GM12878 (cell line): Measurements from ENCODE around the gene FAM227B. TPM values are rescaled to one million over a fixed set of nuclear protein-coding genes. Genes with fewer than 3 reads are reported as not detected.

ENCODE experiments used
- ATAC-seq: fragments of 200-7000 bp; cut with Tn5 transposase; 3 replicates; pipeline ENCODE4 v1.9.1; 2020; ENCODE audit warnings: mild to moderate bottlenecking, moderate library complexity
- BruUV-seq: library from RNA; stranded (reverse); fragments of 400-500 nt; replicated peaks from 2 replicates; lab custom pipeline; 2021; lab: Mats Ljungman, UMichigan
- CTCF ChIA-PET: fragments of 300-600 bp; sonication (Branson Sonifier 250); formaldehyde crosslinking; extraction: SDS; loops from one replicate; lab custom pipeline; 2021; ENCODE audit warnings: inconsistent platforms; lab: Yijun Ruan, JAX
- POLR2A ChIA-PET: fragments of 350-600 bp; formaldehyde crosslinking; extraction: SDS; loops from one replicate; lab custom pipeline; 2021; ENCODE audit warnings: inconsistent platforms; lab: Charles Lee
- RAD21 ChIA-PET: fragments of 300-600 bp; sonication (Branson Sonifier 250); formaldehyde crosslinking; loops from one replicate; lab custom pipeline; 2023; ENCODE audit warnings: antibody characterized with exemption; ENCODE audit not compliant: unreplicated experiment; lab: Charles Lee
- SMC1A ChIA-PET: fragments of 300-600 bp; sonication (Branson Sonifier 250); formaldehyde crosslinking; loops from one replicate; lab custom pipeline; 2023; ENCODE audit not compliant: unreplicated experiment, uncharacterized antibody; lab: Charles Lee
- DNase-seq: peaks from one replicate; pipeline ENCODE4 v3.0.0-alpha.2; 2011; ENCODE audit warnings: low read depth, low spot score
- FAIRE-seq: peaks from 3 replicates; lab custom pipeline; 2011; peaks lifted over from hg19 to GRCh38; lab: Jason Lieb, UNC
- H2AFZ ChIP-seq: 2 replicates; pipeline ENCODE4 v1.6.0; 2011; ENCODE audit warnings: low read depth, low read length, control low read depth; ENCODE audit not compliant: control insufficient read depth
- H3K27ac ChIP-seq: 2 replicates; pipeline ENCODE4 v1.5.1; 2011; ENCODE audit warnings: control low read depth; ENCODE audit not compliant: control insufficient read depth, insufficient read depth
- H3K27me3 ChIP-seq, 2 experiments: replicated peaks in 1 of 2; 2 replicates each; pipeline versions ENCODE4 v1.6.0 to v1.6.1; 2011; ENCODE audit warnings: low read length in 1 of 2; ENCODE audit not compliant: control insufficient read depth in 2 of 2, insufficient read depth in 2 of 2
- H3K36me3 ChIP-seq, 2 experiments: 2 replicates each; pipeline ENCODE4 v1.5.1; 2011; ENCODE audit warnings: low read length in 1 of 2; ENCODE audit not compliant: control insufficient read depth in 2 of 2, insufficient read depth in 2 of 2
- H3K4me1 ChIP-seq: 2 replicates; pipeline ENCODE4 v1.6.1; 2011; ENCODE audit warnings: mild to moderate bottlenecking, low read length, moderate library complexity, mixed read lengths; ENCODE audit not compliant: control insufficient read depth, insufficient read depth
- H3K4me2 ChIP-seq: 2 replicates; pipeline ENCODE4 v1.6.0; 2011; ENCODE audit warnings: control low read depth; ENCODE audit not compliant: control insufficient read depth, insufficient read depth
- H3K4me3 ChIP-seq: fragments of 200-600 bp; sonication (generic); 2 replicates; pipeline ENCODE4 v1.5.1; 2016
- H3K79me2 ChIP-seq: 2 replicates; pipeline ENCODE4 v1.6.0; 2011; ENCODE audit warnings: low read length; ENCODE audit not compliant: control insufficient read depth, insufficient read depth
- H3K9ac ChIP-seq: 2 replicates; pipeline ENCODE4 v1.8.0; 2011; ENCODE audit warnings: low read length, control low read depth, mixed read lengths; ENCODE audit not compliant: control insufficient read depth, insufficient read depth
- H3K9me3 ChIP-seq: replicated peaks from 3 replicates; pipeline ENCODE4 v1.5.1; 2011; ENCODE audit warnings: mild to moderate bottlenecking, low read length; ENCODE audit not compliant: control insufficient read depth, insufficient read depth
- H4K20me1 ChIP-seq: 2 replicates; pipeline ENCODE4 v1.6.0; 2011; ENCODE audit not compliant: control insufficient read depth, insufficient read depth
- BCL11A ChIP-seq: IDR thresholded peaks from 2 replicates; pipeline ENCODE4 v1.6.1; 2011; ENCODE audit warnings: low read depth, low read length
- DPF2 ChIP-seq: fragments of 450-650 bp; IDR thresholded peaks from 2 replicates; pipeline ENCODE4 v1.6.1; 2017; ENCODE audit warnings: mild to moderate bottlenecking
- FOXK2 ChIP-seq: fragments of 450-650 bp; IDR thresholded peaks from 2 replicates; pipeline ENCODE4 v1.6.1; 2017; ENCODE audit warnings: mild to moderate bottlenecking, moderate library complexity
- MYB ChIP-seq: fragments of 150-350 bp; IDR thresholded peaks from 2 replicates; pipeline ENCODE4 v1.6.1; 2014; ENCODE audit warnings: mild to moderate bottlenecking, low read depth, low read length, borderline replicate concordance
- MYC ChIP-seq: IDR thresholded peaks from 2 replicates; pipeline ENCODE4 v1.6.1; 2011; ENCODE audit warnings: mild to moderate bottlenecking, low read length, moderate library complexity, inconsistent platforms; ENCODE audit not compliant: insufficient read depth, insufficient replicate concordance, insufficient read length, severe bottlenecking
- SIX5 ChIP-seq: IDR thresholded peaks from 2 replicates; pipeline ENCODE4 v1.6.1; 2011; ENCODE audit warnings: mild to moderate bottlenecking, low read depth, low read length, moderate library complexity; ENCODE audit not compliant: severe bottlenecking
- SMARCA5 ChIP-seq: fragments of 450-650 bp; IDR thresholded peaks from 2 replicates; pipeline ENCODE4 v1.6.1; 2017; ENCODE audit warnings: mild to moderate bottlenecking
- SPI1 ChIP-seq: IDR thresholded peaks from 2 replicates; pipeline ENCODE4 v1.6.1; 2011; ENCODE audit warnings: low read depth, mild to moderate bottlenecking, low read length, moderate library complexity, borderline replicate concordance; ENCODE audit not compliant: insufficient read depth
- TARDBP ChIP-seq: IDR thresholded peaks from 2 replicates; pipeline ENCODE4 v1.6.1; 2016; ENCODE audit warnings: borderline replicate concordance
- TCF3 ChIP-seq: IDR thresholded peaks from 2 replicates; pipeline ENCODE4 v1.6.1; 2012; ENCODE audit warnings: low read depth, mild to moderate bottlenecking, low read length, borderline replicate concordance; ENCODE audit not compliant: insufficient read depth
- ZNF24 ChIP-seq: fragments of 450-650 bp; IDR thresholded peaks from 2 replicates; pipeline ENCODE4 v1.6.1; 2017; ENCODE audit warnings: antibody characterized with exemption, mild to moderate bottlenecking
- WGBS: methylation state at CpG from one replicate; pipeline ENCODE4 v1.1.6; 2016; ENCODE audit warnings: low lambda C conversion rate; ENCODE audit not compliant: insufficient replicate concordance, insufficient coverage; ENCODE audit errors: missing lambda C conversion rate; 5-methylcytosine and 5-hydroxymethylcytosine counted together
- in situ Hi-C: fragments of 300-500 bp; cut with MboI; formaldehyde crosslinking; loops from 9 replicates; pipeline ENCODE4 v1.14.3; 2018; ENCODE audit warnings: mixed read lengths
- intact Hi-C: fragments of 100-400 bp; cut with micrococcal nuclease; formaldehyde crosslinking; loops from one replicate; pipeline ENCODE4 v1.14.2; 2022; ENCODE audit not compliant: unreplicated experiment
- polyA plus RNA-seq, 11 experiments: library from polyadenylated mRNA; depleted of rRNA in 4 of 11; unstranded in 6 of 11; stranded (reverse) in 5 of 11; fragments of >200 nt; fragmentation: Nextera tagmentation in 4 of 11; fragmentation: Illumina TruSeq in 1 of 11; extraction: Ambion mirVana in 4 of 11; extraction: Trizol in 1 of 11; gene quantifications; 1 replicate in 1 of 11; 2 replicates in 10 of 11; pipeline versions ENCODE4 v1.2.1 to v1.2.3, GENCODE V29; 2011 to 2016; ENCODE audit warnings: inconsistent platforms in 2 of 11, missing spikeins in 2 of 11, low read depth in 1 of 11
- total RNA-seq, 4 experiments: library from RNA; depleted of rRNA in 3 of 4; stranded (reverse); fragments of >200 nt in 3 of 4; fragmentation: Illumina TruSeq in 1 of 4; extraction: Trizol in 1 of 4; gene quantifications; 2 replicates each; pipeline versions ENCODE4 v1.2.1 to v1.2.3, GENCODE V29; 2013 to 2021
- TF ChIP-seq, protein P1 (sequence below): fragments of 450-650 bp; IDR thresholded peaks from 2 replicates; pipeline ENCODE4 v1.6.1; 2014; ENCODE audit warnings: mild to moderate bottlenecking
- TF ChIP-seq, protein P2 (sequence below): fragments of 450-650 bp; IDR thresholded peaks from 2 replicates; pipeline ENCODE4 v1.6.1; 2018; ENCODE audit warnings: mild to moderate bottlenecking, low read depth, moderate library complexity; ENCODE audit not compliant: partially characterized antibody
- TF ChIP-seq, protein P3 (sequence below): IDR thresholded peaks from 2 replicates; pipeline ENCODE4 v1.6.1; 2012; ENCODE audit warnings: low read length, inconsistent platforms
- TF ChIP-seq, protein P4 (sequence below): fragments of 450-650 bp; conservative IDR thresholded peaks from 2 replicates; pipeline ENCODE4 v1.6.1; 2017; ENCODE audit warnings: mild to moderate bottlenecking, moderate library complexity
- TF ChIP-seq, protein P5 (sequence below): IDR thresholded peaks from 2 replicates; pipeline ENCODE4 v1.6.1; 2012; ENCODE audit warnings: low read depth, low read length, improper control_type of control experiment

Gene FAM227B
- total and polyA plus RNA-seq, 10 of the 15 experiments (the other 5 are each of a cell fraction or from before 2014, with no cell fraction given), result 3.9 to 12.6 (median 6.9) TPM

DNA sequence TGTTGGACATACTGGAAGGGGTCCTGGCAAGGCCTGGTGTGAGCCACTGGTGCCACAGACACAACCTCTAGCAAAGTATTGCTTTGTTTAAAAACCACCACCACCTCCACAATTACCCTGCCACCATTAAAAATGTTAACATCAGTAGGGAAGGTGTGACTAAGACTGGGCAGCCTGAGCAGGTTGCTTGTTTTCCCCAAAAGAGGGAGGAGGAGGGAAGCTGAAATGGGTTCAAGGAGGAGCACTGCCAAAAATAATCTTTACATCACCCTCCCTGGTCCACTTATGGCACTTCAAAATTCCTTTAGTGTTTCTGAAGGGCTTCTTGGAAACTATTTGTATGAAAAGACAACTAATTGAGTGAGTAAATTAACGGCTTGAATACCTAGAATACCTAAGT, 297.4 kb downstream of the FAM227B start:
- Histone ChIP-seq H3K9ac (no peak overlapping the region), H3K4me2 (no peak overlapping the region), H3K79me2 (no peaks in the 10 kb centered on the region), H4K20me1 (no peaks in the 10 kb centered on the region), H3K36me3 (peaks cover 0 to 3% of the 10 kb centered on the region in 2 experiments; a peak in 3 of 4 replicates), H3K4me3 (no peak overlapping the region), H3K4me1 (no peaks in the 10 kb centered on the region), H2AFZ (no peak overlapping the region), H3K9me3 (no peaks in the 10 kb centered on the region), H3K27me3 (no peaks in the 10 kb centered on the region), H3K27ac (no peak overlapping the region)
- FAIRE-seq, result no peak
- intact Hi-C loops, result no loop called here
- in situ Hi-C loops, result no loop called here
- BruUV-seq, result no TSS peak
- ChIA-PET POLR2A (no interaction called here), SMC1A (interaction anchor here (0.8 kb wide), 1 partner anchor 88 kb away, joined by 3 read pairs; no protein-coding TSS in a partner anchor), RAD21 (no interaction called here), CTCF (interaction anchor here (1.0 to 1.3 kb wide), 4 partner anchors 9 to 348 kb away, joined by 3 read pairs; no protein-coding TSS in a partner anchor)
- ATAC-seq, result no peak
- no peak for TF ChIP-seq MYB
- no peak for TF ChIP-seq DPF2
- no peak for TF ChIP-seq SIX5
- no peak for TF ChIP-seq SMARCA5
- no peak for TF ChIP-seq SPI1
- TF ChIP-seq, protein P1, sequence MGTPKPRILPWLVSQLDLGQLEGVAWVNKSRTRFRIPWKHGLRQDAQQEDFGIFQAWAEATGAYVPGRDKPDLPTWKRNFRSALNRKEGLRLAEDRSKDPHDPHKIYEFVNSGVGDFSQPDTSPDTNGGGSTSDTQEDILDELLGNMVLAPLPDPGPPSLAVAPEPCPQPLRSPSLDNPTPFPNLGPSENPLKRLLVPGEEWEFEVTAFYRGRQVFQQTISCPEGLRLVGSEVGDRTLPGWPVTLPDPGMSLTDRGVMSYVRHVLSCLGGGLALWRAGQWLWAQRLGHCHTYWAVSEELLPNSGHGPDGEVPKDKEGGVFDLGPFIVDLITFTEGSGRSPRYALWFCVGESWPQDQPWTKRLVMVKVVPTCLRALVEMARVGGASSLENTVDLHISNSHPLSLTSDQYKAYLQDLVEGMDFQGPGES, result no peak
- no peak for TF ChIP-seq BCL11A
- no peak for TF ChIP-seq MYC
- no peak for TF ChIP-seq TARDBP
- TF ChIP-seq TCF3, result no peak
- TF ChIP-seq, protein P2, sequence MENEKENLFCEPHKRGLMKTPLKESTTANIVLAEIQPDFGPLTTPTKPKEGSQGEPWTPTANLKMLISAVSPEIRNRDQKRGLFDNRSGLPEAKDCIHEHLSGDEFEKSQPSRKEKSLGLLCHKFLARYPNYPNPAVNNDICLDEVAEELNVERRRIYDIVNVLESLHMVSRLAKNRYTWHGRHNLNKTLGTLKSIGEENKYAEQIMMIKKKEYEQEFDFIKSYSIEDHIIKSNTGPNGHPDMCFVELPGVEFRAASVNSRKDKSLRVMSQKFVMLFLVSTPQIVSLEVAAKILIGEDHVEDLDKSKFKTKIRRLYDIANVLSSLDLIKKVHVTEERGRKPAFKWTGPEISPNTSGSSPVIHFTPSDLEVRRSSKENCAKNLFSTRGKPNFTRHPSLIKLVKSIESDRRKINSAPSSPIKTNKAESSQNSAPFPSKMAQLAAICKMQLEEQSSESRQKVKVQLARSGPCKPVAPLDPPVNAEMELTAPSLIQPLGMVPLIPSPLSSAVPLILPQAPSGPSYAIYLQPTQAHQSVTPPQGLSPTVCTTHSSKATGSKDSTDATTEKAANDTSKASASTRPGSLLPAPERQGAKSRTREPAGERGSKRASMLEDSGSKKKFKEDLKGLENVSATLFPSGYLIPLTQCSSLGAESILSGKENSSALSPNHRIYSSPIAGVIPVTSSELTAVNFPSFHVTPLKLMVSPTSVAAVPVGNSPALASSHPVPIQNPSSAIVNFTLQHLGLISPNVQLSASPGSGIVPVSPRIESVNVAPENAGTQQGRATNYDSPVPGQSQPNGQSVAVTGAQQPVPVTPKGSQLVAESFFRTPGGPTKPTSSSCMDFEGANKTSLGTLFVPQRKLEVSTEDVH, result no peak
- TF ChIP-seq, protein P3, sequence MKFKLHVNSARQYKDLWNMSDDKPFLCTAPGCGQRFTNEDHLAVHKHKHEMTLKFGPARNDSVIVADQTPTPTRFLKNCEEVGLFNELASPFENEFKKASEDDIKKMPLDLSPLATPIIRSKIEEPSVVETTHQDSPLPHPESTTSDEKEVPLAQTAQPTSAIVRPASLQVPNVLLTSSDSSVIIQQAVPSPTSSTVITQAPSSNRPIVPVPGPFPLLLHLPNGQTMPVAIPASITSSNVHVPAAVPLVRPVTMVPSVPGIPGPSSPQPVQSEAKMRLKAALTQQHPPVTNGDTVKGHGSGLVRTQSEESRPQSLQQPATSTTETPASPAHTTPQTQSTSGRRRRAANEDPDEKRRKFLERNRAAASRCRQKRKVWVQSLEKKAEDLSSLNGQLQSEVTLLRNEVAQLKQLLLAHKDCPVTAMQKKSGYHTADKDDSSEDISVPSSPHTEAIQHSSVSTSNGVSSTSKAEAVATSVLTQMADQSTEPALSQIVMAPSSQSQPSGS, result no peak
- no peak for TF ChIP-seq ZNF24
- TF ChIP-seq, protein P4, sequence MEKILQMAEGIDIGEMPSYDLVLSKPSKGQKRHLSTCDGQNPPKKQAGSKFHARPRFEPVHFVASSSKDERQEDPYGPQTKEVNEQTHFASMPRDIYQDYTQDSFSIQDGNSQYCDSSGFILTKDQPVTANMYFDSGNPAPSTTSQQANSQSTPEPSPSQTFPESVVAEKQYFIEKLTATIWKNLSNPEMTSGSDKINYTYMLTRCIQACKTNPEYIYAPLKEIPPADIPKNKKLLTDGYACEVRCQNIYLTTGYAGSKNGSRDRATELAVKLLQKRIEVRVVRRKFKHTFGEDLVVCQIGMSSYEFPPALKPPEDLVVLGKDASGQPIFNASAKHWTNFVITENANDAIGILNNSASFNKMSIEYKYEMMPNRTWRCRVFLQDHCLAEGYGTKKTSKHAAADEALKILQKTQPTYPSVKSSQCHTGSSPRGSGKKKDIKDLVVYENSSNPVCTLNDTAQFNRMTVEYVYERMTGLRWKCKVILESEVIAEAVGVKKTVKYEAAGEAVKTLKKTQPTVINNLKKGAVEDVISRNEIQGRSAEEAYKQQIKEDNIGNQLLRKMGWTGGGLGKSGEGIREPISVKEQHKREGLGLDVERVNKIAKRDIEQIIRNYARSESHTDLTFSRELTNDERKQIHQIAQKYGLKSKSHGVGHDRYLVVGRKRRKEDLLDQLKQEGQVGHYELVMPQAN, result no peak
- TF ChIP-seq FOXK2, result no peak
- TF ChIP-seq, protein P5, sequence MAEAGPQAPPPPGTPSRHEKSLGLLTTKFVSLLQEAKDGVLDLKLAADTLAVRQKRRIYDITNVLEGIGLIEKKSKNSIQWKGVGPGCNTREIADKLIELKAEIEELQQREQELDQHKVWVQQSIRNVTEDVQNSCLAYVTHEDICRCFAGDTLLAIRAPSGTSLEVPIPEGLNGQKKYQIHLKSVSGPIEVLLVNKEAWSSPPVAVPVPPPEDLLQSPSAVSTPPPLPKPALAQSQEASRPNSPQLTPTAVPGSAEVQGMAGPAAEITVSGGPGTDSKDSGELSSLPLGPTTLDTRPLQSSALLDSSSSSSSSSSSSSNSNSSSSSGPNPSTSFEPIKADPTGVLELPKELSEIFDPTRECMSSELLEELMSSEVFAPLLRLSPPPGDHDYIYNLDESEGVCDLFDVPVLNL, result no peak
- no peak for DNase-seq
- WGBS, result 77% methylated on average over 1 of the region's 1 CpG
